Activated T-cell treated with anti-CD3 and anti-CD28 coated beads for 4 hours (primary cell): ENCODE data around the gene DNAJC6.

ENCODE experiments used
- DNase-seq: peaks from one replicate; pipeline ENCODE4 v3.0.0-alpha.2; 2020

The DNAJC6 gene

DNA sequence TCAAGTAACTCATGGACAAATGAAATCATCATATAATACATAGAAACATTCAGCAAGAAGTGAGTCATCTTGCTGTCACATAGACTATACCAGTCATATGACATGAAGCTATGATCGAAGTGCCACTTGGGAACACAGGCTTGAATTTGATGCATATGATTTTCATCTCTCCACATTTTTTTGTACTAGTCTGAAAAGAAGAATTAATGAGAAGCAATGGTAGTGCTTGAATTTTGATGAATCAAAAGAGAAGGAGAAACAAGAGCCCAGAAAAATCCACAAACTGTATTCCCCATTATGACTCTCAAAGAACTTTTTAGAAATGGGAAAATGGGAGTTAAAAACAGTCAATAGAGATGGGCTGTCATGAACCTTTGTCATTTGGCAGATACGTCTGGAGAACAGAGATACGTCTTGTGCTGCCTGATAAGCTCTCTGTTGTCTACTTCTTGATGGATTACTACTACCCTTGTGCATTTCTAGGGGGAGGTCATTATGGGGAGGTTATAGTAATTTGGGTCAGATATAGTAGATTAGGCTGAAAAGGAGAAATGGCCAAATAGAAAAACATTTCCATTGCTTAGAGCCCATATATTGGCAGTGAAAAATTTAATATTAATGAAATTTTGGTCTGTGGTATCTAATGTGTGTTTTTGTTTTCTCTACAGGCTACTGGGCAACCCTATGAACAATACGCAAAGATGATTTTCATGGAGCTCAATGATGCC lies 103.1 kb downstream of the DNAJC6 start:
- DNase-seq, result no peak

DNA sequence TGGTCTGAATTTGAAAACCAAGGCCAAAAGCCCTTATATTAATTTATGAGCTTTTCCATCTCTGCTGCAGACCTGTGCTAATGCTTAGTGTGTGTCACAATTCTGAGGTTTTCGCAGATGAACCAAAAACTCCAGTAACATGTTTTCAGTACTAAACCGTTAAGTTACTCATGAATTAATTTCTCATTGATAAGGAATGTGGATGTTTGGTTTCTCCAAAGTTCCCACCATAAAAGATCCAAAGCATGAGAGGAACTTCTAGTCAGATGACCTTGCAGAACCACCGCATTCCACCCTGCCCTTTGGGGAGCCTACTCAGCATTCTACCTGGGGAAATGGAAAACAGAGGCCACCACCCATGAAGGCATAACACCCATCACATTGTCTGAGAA lies 103.6 kb downstream of the DNAJC6 start:
- DNase-seq, result no peak

DNA sequence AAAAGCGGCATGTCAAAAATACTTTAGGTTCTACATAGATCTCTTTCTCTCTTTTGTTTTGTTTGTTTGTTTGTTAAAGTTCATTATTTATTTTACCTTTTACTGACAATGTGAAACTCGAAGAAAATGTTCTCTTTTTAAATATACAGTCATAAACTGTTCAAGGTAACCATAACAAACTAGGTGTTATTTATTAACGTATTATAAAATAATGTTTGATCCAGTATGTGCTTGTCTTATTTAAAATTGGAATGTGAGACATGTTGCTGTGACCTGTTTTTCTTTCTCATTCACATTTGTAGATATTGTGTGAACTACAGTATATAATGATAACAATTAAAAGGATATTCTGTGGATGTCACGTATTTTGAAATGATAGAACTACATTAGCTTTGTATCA lies 105.2 kb downstream of the DNAJC6 start:
- DNase-seq, result no peak

DNA sequence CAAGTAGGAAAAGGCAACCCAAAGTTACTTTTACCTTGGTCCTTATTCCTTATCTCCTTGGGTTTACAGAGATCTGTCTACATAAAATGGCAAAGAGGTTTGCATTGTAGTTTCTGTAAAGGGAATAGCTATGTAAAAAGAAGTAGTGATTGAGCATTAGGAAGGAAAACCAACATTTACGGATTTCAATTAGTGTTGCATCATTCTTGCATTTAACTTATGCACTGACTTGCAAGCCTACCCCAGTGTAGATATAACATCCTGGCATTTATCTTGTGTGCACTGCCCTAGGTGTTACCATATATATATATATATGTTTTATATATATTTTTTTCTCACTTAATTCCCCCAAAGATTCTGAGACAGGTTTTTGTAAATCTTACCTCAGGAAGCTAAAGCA lies 107.4 kb downstream of the DNAJC6 start:
- no peak for DNase-seq

DNA sequence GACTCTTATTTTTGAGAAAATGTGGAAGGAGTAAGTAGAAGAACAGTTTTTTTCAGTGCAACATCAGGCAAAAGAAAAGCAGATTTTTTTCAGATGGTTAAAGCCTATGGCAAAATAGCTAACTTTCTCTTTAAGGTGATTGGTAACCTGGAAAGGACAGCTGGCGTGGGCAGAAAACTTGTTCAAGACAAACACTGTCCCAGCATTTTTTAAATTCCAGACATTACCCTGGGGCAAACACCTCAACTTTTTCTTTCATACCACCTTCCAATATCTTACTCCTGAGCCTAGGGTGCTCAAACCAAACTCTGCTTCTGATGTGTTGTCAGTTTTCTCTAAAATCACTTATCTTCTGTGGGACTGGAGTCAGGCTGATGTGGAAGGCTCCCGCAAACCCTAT lies 108.4 kb downstream of the DNAJC6 start:
- no peak for DNase-seq

DNA sequence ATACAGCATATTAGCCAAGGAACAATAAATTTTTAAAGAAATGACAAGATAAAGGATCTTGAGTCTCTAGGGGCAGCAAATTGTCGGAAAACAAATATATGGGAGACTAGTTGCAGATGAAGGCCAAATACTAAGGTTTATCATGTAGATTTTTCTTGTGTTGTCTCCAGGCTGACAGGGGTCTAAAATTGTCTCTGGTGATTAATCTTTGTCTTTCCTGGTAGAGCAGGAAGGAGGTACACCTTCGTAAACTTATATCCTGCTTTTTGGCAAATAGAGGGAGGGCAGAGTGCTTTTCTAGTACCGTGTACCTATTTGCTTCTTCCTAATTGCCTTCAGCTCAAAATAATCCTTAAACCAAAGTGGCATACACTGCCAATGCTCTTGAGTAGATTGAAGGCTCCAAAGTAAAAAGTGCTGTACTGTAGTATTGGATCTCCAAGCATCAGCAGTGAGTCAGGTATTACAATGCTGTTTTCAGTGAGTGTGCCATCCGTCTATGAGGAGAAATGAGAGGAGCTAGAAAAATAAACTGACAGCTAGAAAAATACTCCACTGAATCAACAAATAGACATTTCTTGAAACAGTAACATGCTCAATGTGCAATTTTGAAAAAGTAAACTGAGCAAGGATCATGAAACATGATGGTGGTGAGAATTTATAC lies 109.3 kb downstream of the DNAJC6 start:
- no peak for DNase-seq

DNA sequence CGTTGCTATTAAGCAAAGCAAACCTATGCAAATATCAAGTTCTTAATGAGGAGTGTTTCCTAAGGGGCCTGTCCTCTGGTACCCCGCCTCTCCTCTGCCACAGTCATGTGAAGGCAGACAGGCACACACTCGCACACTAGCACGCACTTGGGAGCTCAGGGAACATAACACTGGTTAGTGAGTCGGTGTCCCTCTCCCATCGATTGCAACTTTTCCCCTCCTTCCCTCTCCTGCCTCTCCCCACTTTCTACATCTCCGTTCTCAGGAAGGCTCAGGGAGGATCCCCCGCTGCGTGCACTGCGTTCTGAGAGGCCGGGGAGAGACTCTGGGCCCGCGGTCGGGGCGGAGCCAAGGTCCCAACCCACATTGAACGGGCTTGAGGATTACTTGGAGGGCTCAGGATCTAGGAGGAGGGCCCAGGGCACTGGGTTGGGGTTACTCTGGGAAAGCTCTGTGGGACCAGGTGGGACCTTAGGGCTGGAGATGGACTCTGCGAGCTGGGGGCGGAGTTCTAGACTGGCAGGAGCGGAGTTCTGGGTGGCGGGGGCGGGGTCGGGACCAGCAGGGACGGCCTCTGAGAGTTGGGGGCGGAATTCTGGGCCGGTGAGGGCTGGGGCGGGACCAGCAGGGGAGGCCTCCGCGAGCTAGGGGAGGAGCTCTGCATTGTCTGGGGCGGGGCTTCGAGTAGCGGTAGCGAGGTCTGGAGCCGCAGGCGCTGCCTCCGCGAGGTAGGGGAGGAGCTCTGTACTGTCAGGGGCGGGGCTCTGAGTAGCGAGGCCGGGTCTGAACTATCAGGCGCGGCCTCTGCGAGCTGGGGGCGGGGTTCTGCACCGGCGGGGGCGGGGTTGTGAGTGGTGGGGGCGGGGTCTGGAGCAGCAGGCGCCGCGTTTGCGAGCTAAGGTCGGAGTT lies 110.6 kb downstream of the DNAJC6 start:
- peak; percentile 98 for DNase-seq

DNA sequence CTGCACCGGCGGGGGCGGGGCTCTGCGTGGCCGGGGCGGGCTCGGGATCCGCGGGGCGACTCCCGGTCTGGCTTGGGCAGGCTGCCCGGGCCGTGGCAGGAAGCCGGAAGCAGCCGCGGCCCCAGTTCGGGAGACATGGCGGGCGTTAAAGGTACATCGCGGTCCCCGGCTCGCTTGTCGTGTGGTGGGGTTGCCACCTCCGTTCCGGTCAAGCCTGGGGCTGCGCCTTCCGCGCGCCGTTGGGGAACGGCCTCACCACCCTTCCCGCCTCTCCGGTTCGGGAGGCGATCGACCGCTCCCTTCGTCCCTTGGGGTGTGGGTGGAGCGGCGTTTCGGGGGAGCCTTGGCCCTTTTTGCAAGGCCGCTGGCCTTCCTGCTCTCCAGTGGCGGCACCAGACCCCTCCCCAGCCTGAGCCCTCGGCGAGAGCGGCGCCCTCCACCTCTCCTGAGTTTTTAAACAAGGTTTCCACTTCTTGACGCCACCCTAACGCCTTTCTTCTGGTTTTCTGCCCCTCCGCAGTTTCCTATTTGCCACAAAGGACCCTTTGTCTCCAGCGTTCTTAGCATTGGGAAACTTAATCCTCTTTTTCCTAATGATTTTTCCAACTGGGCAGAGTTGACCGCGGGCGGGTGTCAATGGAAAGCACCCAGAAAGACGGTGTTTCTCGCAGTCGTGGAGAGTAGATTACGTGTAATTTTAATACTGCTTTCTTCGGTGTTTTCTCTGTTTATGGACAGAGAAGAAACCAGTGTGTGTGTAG lies 111.4 kb downstream of the DNAJC6 start, which contains the start of the genes LEPR and LEPROT:
TSS of gene LEPR (plus strand) at position 79 of the 761 bp plus-strand sequence. CDS start 144,898 bp downstream, outside the sequence.
TSS of gene LEPROT (plus strand) at position 79 of the 761 bp plus-strand sequence. CDS start at position 136, 57 bp downstream.
- no peak for DNase-seq

DNA sequence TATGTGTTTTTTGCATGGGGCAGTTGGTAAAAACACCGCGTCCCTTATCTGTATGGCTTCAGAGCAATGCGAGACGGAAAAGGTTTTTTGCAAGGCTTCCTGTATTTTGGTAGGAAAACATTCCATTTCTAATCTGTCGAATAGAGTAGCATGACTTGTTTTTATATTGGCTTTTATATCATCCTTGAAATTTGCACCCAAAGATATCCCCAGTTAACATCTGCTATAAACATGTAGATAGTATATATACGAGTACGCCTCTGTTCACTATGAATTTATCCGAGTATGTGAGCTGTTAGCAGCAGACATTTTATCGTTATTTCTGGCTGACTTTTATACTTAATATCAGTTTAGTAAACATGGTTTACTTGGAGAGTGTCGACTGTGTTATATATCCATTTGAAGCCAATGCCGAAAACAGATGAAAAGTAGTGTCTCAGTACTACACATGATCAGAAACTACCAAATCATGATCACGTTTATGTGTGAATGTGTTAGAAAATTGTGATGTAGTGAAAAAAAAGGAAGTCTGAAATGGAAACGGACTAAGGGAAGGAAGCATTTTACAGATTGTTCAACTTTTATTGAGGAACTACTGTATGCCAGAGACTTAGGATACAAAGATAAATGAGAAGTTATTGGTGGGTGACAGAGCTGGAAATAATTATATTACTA lies 112.1 kb downstream of the DNAJC6 start:
- no peak for DNase-seq

DNA sequence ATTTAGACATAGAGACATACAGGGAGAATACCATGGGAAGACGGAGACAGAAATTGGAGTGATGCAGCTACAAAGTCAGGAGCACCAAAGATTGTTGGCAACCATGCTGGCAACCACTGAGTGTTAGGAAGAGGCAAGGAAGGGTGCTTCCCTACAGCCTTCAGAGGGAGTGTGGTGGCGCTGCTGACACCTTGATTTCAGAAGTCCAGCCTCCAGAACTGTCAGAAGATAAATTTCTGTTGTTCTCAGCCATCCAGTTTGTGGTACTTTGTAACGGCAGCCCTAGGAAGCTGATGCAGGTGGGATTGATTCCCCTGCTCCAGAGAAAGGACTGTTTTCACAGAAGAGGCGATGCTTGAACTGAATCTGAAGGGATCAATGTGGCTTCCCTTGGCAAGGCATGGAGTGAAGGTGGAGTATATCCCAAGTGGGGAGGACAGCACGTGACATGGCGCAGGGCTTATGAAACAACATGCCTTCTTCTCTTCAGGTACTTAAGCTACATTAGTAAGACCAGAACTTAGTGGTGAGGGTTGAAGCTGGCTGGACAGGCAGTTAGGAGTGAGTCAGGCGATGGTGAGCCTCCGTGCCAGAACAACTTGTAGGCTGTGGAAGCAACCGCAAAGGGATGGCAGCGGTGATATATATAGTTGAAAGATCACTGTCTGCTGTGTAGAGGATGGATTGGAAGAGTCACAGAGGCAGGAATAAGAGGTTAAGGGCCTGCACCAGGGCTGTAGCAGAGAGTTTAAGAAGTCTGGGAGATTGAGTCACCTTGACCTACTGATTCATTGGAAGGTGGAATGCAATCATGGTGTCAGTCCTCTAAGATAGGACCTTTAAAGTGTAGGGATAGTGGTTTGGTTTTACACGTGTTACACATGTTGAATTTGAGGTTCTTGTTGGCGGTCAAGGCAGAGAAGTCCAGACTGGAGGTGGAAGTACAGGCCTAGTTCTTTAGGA lies 113.2 kb downstream of the DNAJC6 start:
- DNase-seq, result no peak

DNA sequence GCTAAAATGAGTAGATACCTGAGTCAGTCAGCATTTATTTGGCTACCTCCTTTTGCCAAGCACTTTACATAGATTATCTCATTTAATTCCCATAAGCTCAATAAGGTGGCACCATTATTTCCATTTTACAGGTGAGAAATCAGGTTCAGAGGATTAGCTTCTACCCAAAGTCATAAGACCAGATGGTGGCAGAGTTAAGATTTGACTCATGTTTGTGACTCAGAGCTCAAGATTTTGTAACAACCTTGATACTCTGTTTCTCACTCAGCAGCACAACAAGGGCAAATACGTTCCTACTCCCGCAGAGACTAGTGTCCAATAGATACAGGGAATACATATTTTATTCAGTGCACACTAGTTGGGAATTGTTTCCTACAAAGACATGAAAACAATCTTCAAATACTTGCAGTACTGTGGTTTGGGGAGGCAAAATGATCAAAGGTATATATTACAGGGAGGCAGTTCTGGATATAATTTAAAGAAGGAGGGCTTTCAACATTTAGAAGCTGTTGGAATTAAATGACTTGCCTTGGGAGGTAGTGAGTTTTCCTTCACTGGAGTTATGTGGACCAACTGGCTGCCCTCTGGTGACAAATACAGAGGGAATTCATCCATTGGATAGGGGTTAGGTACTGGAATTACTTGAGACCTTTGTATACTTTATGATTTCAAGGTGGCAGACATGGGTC lies 114.7 kb downstream of the DNAJC6 start:
- no peak for DNase-seq

DNA sequence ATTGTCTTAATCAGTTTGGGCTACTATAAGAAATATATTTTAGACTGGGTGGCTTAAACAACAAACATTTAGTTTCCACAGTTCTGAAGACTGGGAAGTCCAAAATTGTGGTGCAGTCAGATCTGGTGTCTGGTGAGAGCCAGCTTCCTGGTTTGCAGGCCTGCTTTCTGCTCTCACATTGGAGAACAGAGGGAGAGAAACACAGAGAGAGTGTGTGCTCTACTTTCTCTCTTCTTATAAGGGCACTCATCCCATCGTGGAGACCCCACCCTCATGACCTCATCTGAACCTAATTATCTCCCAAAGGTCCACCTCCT lies 115.2 kb downstream of the DNAJC6 start:
- no peak for DNase-seq

DNA sequence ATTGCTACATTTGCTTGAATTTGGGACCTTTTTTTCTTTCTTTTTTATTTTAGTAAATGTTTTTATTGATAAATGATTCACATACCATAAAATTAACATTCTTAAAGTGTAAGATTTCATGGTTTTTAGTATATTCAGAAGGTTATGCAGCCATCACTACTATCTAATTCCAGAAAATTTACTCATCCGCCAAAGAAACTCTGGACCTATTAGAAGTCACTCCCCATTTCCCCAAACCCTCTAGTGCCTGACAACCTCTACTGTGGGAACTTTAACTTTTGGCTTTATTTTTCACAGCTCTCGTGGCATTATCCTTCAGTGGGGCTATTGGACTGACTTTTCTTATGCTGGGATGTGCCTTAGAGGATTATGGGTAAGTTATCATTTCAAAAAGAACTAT lies 115.7 kb downstream of the DNAJC6 start:
- DNase-seq, result no peak

DNA sequence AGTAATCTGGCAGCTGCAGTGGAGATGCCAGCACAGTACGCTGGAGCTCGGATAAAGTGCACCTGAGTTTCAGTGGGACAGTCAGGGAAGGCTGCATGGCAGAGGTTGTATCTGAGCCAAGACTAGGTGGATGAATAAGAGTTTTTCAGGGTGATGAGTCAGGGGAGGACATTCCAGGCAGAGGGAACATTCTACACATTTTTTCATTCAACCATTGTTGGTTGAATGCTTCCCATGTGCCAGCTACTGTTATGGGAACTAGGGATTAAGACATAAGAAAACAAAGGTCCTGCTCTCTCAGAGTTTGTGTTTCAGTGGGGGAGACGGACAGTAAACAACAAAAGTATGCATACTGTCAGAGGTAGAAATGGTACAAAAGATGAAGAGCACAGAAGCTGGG lies 116.4 kb downstream of the DNAJC6 start:
- no peak for DNase-seq

DNA sequence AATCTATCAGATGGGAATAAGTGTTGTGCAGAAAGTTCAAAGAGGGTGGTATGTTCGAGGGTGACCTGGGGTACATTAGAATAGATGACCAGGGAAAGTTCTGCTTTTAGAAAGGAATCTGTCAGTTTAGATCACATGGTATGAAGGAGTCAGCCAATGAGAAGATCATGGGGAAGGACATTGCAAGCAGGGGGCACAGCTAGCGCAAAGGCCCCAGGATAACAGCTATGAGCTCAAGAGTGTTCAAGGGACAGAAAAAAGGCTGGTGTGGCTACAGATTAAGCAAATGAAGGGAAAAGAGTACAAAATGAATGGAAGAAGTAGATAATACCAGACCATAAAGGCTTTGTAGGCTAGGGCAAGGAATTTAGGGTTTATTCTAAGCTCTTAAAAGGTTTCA lies 119.7 kb downstream of the DNAJC6 start:
- no peak for DNase-seq

DNA sequence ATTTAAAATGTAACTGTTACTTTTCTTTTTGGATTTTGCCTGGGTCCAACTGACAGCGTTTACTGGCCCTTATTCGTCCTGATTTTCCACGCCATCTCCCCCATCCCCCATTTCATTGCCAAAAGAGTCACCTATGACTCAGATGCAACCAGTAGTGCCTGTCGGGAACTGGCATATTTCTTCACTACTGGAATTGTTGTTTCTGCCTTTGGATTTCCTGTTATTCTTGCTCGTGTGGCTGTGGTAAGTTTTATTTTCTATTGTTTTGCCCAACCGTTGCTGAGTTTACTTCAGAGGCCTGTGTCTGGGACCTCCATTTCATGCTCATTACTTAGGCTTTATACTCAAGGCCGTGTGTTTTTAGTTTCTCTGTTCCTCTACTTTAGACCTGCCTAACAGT lies 120.5 kb downstream of the DNAJC6 start:
- no peak for DNase-seq

DNA sequence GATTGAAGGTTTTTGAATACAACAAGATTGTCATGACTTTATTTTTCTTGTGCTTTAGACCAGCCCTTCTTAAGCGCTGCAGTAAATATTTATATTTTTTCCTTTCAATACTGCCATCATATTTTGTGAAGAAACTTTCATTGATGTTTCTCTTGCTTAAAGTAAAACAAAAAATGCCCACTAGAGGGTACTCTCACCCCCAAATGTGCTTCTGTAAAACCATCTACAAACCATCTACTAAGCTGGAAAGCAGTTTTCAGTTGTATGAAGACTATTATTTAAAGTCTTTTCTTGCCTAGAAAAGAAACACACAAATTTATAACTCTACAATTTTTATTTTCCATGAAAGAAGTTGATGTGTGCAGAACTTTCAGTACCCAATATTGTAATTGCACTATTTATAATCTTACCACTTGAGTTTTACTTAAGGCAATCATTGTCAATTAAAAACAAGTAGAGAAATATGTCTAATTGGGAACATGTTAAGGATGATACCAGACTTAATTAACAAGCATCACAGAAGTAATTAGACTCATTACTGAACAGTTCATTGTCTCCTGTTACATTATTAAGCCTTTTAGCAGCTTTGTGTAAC lies 121.9 kb downstream of the DNAJC6 start:
- no peak for DNase-seq

DNA sequence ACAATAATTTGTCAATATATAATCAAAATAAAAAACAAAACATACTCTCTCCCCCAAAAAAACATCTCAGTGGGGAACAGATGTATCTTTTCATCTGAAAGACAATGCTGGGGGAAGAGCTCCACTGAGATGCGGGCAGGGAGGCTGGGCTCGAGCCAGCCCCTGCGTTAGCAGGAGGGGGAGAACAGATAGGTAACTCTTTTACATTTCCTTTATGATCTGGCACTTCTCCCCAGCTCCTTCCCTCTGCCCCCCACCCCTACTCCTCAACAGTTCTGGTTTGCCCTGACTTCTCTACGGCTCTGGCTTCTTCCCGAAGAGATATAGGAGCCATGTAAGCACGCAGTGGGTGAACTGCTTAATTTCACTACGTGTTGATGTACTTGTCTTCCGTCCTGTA lies 123.6 kb downstream of the DNAJC6 start:
- DNase-seq, result no peak

DNA sequence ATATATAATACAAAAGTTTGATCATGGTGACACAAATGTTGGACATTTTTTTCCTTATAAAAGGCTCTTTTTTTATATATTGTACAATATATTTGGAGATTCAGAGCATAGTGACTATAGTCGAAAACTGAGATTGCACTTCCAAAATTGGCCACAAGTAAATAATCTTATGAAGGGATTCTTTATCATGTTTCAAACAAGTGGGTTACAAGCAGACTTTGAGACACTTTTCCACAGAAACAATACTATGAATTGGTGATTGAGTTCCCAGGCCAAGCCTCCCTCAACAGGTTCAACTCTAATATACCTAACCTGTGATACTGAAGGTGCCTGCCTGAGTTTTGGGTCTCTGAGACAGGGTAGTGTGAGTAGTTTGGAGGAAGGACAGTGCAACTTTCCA lies 124.9 kb downstream of the DNAJC6 start:
- no peak for DNase-seq

DNA sequence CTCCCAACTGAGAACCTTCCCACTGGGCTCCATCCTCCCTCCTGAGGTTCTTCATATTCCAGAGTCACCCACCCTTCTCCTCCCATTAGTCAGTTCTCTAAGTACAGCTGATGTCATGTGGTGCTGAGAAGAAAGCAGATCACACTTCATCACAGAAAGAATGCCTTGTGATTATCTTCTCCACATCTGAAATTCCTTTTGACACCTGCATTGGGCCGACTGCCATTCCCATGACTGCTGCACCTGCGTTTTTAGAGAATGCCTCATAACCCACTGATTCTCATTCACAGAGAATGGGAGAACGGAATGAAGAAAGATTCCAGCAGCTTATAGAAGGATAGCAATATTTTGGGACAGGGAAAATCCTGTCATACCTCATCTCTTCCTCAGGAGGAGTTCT lies 125.4 kb downstream of the DNAJC6 start:
- DNase-seq, result no peak
